Limb (tissue), 2 donors: ENCODE results near the gene CNTNAP2.
"Not testable (repeated sequence)": the region's sequence is repeated elsewhere in the genome, so short reads cannot be mapped to it uniquely, and the experiment has no call there.

Experiments
- DNase-seq, 2 donors: peaks; one replicate each; pipeline ENCODE4 v3.0.0-alpha.2; 2016; ENCODE audit errors: extremely low spot score in 2 of 2

CNTNAP2 gene

GRCh38 chr7:148056406-148056805, 1939.8 kb downstream of the CNTNAP2 start:
- DNase-seq: no peak

- no peak for DNase-seq
Observed at GRCh38 chr7:148058092-148058491, 1941.5 kb downstream of the CNTNAP2 start.

GRCh38 chr7:148058753-148059152, 1942.2 kb downstream of the CNTNAP2 start:
- DNase-seq: no peak

GRCh38 chr7:148060724-148061123, 1944.1 kb downstream of the CNTNAP2 start:
- DNase-seq: no peak

- DNase-seq: not testable (repeated sequence)
Observed at GRCh38 chr7:148078111-148078510, 1961.5 kb downstream of the CNTNAP2 start.

GRCh38 chr7:148079206-148080080, 1962.8 kb downstream of the CNTNAP2 start:
- DNase-seq: no peak

- no peak for DNase-seq
Observed at GRCh38 chr7:148083448-148083847, 1966.8 kb downstream of the CNTNAP2 start.

- DNase-seq: peak; percentile 81 to 86
Observed at GRCh38 chr7:148084138-148084537, 1967.5 kb downstream of the CNTNAP2 start.

- DNase-seq: no peak
Observed at GRCh38 chr7:148091882-148092281, 1975.3 kb downstream of the CNTNAP2 start.

GRCh38 chr7:148093375-148094166, 1977.0 kb downstream of the CNTNAP2 start:
- DNase-seq: no peak

GRCh38 chr7:148095066-148095465, 1978.5 kb downstream of the CNTNAP2 start:
- DNase-seq: no peak

GRCh38 chr7:148104136-148104716, 1987.6 kb downstream of the CNTNAP2 start:
- no peak for DNase-seq

GRCh38 chr7:148104924-148105323, 1988.3 kb downstream of the CNTNAP2 start:
- no peak for DNase-seq

GRCh38 chr7:148105853-148106252, 1989.3 kb downstream of the CNTNAP2 start:
- no peak for DNase-seq

GRCh38 chr7:148107443-148108127, 1991.0 kb downstream of the CNTNAP2 start:
- DNase-seq: no peak

- DNase-seq: no peak
Observed at GRCh38 chr7:148108381-148108780, 1991.8 kb downstream of the CNTNAP2 start.

GRCh38 chr7:148110097-148110868, 1993.7 kb downstream of the CNTNAP2 start:
- no peak for DNase-seq

GRCh38 chr7:148114804-148115203, 1998.2 kb downstream of the CNTNAP2 start:
- no peak for DNase-seq

- DNase-seq: no peak
Observed at GRCh38 chr7:148115308-148115707, 1998.7 kb downstream of the CNTNAP2 start.

- DNase-seq: no peak
Observed at GRCh38 chr7:148116195-148116594, 1999.6 kb downstream of the CNTNAP2 start.
